ENCODE results near the gene KCNH4.

KCNH4 gene

DNA sequence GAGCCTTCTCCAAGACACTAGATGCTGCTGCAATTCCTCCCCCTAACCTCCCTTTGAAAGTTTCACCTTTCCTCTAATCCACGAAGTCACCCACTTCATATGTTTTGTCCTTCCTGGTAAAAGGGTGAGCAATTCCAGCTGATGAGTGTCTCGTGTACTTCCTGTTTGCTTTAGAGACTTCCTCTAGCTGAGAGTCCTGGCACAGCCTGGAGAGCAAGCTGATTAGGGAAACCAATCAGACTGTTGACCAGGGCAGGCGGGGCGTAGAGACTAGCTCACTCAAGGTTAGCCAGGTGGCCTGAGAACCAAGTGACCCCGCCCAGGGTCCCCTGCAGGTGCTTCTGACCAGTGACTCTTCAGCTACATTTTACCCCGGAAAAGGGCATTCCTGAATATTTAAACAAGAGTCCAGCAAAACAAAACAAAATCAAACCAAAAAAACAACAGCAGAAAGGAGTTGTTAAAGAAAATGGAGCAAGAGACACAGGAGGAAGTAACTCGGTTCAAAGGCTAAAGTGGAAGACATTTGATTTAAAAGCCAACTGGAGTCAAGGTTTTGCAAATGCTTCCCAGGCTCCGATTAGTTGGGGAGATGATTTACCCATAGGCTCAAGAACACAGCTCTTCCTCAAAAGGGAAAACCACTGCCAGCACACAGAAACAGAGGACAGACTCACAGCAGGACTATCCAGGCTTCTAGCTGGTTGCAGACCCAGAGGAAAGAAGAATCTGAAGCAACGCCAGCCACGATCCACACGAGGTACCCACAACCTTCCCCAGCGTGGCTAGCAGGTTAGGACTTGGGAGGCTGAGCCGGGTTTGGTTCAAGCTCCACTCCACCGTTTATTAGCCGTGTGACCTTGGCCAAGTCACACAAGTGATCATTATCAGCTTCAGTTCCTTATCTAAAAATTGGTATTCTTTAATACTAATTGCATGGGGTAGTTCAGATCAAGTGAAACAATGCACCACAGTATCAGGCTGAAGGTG is 45.0 kb downstream of the KCNH4 start:
- peak; percentile 2 for DNase-seq

DNA sequence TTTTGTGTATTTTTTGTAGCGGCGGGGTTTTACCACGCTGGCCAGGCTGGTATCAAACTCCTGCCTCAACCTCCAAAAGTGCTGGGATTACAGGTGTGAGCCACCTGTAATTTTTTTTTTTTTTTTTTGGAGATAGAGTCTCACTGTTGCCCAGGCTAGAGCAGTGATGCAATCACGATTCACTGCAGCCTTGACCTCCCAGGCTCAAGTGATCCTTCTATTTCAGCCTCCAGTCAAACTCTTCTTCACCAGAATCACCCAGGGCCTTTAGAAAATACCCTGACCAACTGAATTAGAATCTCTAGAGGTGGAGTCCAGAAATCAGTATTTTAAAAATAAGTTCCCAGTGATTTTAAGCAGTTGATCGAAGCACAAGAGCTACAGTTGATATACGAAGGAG is 45.8 kb downstream of the KCNH4 start:
- no peak for DNase-seq

DNA sequence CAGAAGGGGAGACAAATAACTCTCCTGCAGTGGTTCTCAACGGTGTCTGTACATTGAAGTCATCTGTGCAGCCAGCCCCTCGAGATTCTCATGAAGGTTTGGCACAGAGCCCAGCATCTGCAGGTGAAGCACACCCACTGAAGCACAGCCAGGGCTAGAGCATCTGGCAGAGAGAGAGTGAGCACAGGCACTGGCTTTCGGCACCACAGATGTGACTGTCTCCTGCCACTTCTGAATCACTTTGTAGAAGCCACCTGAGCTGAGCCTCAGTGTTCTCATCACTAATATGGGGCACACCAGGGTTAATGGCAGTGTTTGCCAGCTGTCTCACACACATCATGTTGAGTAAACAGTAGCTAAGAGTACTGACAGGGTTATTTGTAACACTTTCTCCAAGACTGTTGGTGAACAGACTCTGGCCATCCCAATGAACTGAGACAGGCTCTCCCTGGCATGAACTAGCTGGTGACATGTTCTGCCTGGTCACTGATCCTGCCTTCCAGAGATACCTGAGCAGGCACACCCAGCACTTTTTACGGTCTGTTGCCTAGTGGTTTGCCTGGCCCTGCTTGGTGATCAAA is 47.4 kb downstream of the KCNH4 start:
- DNase-seq: peak; percentile 24

DNA sequence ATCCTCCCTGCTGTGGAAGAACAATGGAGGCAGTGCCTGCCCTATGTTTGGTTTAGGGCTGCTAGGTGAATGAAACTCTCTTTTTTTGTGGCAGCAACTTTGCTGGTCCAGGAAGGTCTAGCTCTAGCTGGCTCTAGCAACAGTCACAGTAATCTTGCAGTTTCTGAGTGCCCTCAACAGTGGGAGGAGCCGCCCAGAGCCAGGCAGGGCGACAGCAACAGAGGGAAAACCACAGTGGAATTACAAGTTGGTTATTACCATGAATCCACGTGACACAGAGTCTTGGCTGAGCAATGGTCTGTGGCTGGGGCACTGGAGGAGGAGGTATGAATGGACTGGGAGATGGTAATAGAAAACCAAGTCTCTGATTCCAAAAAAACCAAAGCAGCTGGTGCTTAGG is 48.0 kb downstream of the KCNH4 start:
- DNase-seq: no peak

DNA sequence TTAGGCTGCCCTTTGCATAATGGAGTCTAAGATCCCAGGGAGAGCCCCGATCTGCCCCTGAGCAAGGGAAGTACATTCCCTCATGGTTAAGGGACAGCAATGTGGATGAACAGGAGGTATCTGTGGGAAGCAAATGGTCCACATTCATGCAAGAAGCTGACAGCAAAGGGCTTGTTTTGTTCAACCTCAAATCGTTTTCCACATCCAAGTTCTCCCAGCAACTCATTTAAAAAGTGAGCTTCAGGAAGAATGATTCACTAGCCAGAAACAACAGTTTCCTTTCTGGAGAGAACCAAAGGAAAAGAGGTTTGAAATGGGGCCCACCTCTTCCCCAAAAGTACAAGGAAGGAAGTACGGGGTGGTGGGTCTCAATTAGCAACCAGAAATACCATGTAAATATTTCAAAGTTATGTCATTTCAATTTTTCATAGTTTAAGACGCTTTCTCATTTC is 48.9 kb downstream of the KCNH4 start:
- DNase-seq: no peak

DNA sequence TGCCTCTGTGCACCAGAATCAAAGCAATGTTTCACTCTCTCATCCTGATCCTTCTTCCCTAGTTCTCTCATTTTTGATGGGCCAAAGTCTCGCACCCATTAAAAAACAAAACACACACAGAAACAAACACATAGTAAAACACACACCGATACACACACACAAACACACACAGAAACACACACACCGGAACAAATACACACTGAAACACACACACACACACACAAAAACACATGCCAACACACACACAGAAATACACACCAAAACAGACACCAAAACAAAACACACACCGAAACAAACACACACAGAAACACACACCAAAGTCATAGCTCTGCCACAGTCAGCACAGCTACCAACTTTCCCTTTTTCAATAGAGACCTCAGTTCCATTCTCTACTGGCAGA is 49.7 kb downstream of the KCNH4 start:
- no peak for DNase-seq

DNA sequence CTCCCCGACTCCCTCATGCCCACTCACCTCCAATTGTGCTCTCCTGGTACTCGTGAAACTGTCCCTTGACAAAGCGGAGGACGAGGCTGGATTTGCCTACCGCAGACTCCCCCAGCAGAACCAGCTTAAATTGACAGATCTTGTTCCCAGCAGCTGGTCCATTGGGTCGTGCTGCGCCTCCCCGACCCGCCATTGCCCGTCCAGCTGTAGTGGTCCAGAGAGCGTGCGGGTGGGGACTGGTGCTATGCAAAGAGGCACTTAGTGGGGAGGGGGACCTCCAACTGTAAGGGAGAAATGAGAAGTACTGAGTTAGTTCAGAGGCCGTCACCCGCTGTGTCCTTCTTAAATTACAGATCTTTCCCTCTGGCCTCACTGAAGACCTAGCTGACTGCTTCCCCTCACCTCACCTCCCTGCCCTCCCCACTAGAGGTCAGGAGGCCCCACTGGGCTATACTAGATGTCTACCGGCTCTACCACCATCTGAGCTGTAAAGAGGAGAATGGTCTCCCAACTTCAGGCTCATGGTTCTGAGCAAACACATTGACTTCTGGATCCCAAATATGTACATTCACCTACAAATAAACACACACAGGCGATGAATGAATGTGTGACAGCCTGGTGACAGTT is 50.5 kb downstream of the KCNH4 start:
- DNase-seq: no peak

DNA sequence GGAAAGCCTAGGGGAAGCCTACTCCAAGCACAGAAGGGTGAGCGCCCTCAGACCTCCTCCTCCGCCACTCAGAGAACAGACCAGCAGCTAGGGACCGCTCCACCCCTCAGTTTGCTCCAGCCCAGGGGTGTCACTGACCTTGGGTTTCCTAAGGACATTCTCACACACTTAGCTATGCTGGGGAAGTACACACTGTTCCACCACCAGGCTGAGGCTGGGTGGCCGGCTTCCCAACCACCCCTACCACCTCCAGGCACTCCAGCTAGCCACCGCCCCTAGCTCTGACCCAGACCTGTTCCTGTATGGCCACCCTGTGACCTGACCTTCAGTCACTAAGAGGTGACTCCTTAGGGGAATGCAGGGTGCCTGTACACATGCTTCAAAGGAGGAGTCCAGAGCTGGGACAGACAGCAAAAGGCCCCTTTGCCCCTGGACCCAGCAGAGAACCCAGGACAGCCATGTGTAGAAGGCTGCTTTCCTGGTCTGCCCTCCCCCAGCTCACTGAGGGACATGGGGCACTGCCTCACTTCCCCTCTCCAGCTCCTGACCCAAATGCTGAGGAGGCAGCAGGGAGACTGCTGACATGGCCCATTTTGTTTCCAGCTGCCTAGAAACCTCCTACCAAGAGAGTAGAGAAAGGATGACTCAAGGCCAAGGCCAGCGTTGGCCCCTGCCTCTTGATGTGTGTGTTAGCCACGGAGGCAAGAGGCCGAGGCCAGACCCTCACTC is 51.7 kb downstream of the KCNH4 start:
- DNase-seq: no peak

DNA sequence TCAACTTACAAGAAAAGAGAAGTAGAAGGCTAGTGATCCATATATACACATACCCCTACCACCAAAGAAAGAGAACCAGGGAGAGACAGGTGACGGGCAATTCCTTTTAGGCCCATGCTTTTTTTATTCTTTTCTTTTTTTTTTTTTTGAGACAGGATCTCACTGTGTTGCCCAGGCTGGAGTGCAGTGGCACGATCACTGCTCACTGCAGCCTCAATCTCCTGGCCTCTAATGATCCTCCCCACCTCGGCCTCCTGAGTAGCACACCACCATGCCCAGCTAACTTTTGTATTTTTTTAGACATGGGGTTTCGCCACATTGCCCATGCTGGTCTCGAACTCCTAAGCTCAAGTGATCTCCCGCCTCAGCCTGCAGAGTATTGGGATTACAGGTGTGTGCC is 53.5 kb downstream of the KCNH4 start:
- no peak for DNase-seq

DNA sequence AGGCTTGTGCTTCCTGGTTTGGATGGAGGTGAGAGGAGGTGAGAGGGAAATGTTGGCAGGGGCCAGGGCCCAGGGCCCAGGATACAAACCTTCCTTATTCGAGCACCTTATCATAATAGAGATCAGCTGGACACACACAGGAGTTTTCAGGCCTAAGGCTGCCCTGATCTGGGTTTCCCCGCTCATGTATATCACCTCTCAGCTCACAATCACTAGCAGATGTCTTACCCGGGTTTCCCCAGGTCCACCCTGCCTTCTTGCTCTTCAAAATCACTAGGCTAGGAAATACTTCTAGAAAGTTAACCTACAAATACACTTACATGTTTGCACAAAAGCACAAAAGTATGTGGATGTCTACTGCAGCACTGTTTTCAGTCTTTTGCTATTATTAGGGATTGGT is 54.1 kb downstream of the KCNH4 start:
- no peak for DNase-seq

DNA sequence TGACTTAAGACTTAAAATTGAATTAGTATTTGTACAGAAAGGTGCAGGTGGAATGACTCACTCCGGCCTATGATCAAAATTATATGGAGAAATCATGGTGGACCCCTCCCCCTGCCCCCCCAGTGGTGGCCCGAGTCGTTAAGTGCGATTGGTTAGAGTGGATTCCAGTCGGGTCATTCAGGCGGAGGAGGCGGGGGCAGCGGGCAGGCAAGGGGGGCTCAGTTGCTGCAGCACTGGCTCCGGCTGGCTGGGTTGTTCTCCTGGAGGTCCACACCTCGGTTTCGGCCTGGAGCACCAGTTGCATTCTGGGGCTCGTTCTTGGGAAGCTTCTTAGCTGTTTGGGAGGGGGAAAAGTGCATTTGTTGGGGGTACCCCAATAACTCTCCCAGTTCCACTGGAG is 55.4 kb downstream of the KCNH4 start:
- DNase-seq: no peak

DNA sequence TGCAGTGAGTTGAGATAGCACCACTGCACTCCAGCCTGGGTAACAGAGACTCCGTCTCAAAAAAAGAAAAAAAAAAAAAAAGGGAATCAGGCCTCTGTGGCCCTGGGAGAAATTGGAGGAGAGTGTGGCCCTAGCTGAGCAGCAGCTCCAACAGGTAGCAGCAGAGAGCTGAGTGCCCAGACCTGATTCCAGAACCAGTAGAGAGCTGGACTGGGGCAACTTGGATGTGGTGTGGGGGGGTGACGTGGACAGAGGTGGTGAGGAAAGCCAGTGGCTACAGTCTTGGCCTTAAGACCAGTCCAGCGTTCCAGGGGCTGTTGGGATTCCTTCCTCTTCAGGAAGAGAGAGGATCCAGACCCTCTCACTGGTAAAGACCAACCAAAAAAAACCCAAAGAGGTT is 56.7 kb downstream of the KCNH4 start:
- DNase-seq: no peak

DNA sequence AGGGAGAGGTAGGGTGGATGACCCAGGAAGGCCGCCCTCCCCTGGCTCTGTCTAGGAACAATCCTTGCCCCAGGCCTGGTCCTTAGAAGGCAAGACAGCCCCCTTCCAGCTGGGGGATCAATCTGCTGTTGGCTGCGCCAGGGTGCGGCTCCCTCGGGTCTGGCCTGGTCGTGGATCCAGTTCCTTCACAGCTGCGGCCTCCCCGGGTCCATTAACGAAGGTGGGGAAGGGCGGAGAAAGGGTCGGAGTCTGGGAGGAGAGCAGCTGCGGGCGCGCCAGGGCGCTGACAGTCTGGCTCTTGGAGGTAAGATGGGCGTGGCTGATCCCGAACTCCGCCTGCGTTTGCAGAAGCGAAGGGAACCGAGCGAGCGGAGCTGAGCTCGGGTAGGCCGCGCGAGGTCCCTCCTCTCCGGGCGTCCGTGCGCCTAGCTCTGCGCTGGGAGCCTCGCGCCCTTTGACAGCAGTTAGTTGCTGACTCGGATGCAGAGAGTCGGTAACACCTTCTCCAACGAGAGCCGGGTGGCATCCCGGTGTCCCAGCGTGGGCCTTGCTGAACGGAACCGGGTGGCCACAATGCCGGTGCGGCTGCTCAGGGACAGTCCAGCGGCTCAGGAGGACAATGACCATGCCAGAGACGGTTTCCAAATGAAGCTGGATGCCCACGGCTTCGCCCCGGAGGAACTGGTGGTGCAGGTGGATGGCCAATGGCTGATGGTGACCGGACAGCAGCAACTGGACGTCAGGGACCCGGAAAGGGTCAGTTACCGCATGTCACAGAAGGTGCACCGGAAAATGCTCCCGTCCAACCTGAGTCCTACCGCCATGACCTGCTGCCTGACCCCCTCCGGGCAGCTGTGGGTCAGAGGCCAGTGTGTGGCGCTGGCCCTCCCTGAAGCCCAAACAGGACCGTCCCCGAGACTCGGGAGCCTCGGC is 58.3 kb downstream of the KCNH4 start, which contains the start of gene HSPB9:
Gene HSPB9, plus strand, starts transcription at position 434 of the 933 bp plus-strand sequence. Its CDS starts 47 bp downstream, at position 481.
- DNase-seq: no peak

DNA sequence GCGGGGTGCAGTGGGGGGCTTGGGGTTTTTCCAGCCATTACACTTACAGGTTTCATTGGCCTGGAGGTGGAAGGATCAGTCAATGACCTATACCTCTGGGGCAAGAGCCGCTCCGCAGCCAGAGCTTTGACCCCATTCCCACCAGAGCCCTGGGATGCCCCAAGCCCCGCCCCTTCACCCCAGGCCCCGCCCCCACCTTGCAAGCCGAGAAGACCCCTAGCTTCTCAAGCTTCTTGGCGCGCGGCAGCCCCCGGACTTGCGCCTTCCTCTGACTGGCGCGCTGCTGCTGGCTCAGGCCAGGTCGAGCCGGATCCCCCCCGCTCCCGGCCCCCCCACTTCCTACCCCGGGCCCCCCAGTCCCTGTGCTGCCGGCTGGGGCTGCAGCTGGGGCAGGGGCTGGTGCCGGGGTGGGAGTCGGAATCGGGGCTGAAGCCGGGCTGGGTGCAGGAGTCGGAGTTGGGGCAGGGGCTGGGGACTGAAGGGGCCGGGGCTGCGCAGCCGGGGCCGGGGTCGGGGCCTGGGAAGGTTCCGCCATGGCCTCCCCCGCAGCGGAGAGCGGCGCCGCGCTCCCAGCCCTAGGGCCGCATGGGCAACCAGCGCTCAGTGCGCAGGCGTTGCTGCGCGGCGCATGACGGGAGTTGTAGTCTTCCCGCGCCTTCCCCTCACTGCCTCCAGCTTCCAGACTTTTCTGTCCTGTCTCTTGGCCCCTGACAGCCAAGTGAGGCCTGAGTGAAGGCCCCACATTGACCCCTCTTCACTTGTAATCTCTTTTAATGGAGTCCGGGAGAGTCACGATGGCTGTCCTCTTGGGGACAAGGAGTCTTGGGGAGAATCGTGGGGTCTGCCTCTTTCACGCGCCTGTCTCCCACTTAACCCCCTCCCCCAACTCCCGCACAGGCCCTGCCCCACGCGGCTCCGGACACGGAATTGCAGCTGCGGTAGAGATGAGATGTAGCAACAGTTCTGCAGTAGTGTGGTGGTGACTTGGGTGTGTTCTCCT is 59.9 kb downstream of the KCNH4 start, which contains the start of gene KAT2A:
Gene KAT2A, minus strand, starts transcription at position 598 of the 1,000 bp plus-strand sequence. Its CDS starts 63 bp downstream, at position 535.
- DNase-seq: no peak

DNA sequence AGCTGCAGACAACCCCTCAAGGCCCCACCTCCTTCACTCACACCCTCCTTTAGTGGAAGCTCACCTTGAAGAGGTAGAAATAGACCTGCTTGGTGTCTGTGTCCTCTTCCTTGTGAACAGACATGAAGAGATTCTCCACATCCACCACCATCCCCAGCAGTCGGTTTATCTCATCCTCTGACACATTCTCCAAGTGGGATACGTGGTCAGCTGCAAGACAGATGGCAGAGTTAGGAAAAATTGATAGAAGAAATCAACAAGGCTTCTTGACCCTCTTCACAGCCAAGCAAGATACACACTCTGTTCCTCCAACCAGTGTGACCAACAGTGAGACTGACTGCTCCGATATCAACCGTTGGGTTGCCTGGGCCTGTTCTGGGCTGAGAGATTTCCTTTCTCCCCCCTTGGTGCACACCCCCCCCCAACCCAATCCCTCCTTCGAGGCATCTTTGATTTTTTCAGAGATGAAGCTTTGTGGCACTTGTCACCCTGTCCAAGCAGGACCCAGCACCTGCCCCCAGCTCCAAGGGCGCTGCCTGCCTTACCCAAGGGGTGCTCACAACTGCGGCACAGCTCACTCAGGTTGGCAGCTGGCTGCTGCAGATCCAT is 60.7 kb downstream of the KCNH4 start:
- DNase-seq: no peak

DNA sequence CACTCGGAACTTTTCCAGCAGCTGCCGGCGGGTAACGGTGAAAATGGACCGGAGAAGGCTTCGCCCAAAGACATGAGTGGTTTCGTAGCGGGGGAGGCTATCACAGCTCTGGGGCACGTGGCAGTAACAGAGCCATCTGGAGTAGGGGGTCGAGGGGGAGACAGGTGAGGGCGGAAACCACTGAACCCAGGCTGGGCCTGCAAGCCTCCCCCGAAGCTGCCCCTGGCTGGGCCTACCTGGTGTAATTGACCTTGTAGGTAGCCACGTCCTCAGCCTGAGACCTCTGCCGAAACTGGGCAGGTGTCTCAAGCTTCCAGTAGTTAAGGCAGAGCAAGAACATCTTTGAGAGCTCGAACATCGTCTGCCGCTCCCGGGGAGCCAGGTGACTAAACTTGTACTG is 61.6 kb downstream of the KCNH4 start:
- DNase-seq: no peak

DNA sequence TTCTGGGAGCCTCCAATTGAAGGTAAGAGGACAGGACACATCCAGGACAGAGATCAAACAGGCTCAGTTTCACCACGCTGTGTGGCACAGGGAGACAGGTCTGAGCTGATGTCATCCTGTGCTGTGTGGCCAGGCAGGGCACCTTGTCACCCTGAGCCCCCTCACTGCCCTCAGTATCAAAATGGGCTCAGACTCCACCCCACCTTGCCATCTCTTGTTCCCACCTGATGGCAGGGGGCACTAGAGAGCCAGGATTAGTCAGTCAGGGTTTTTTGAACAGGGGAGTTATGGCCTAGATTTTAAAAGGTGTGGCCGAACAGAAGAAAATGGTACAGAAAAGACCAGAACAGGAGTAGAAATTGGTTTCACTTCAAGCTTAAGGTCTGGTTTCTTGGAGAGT is 62.4 kb downstream of the KCNH4 start:
- DNase-seq: no peak

DNA sequence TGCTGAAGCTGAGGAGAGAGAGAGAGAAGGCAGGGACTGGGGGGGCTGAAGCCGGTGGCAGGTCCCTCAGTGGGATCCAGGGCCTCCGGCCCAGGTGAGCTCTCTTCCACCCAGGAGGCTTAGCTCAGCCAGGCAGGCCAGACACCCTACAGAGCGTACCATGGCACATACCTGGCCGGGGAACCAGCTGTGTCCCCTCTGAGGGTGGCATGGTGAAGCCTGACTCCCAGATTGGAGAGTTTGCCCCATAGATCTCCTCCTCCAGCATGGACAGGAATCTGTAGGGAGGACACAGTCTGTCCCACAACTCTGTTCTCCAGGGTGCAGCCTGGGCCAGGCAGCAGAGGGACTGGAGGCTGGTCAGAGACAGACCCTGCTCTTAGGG is 62.8 kb downstream of the KCNH4 start:
- no peak for DNase-seq

DNA sequence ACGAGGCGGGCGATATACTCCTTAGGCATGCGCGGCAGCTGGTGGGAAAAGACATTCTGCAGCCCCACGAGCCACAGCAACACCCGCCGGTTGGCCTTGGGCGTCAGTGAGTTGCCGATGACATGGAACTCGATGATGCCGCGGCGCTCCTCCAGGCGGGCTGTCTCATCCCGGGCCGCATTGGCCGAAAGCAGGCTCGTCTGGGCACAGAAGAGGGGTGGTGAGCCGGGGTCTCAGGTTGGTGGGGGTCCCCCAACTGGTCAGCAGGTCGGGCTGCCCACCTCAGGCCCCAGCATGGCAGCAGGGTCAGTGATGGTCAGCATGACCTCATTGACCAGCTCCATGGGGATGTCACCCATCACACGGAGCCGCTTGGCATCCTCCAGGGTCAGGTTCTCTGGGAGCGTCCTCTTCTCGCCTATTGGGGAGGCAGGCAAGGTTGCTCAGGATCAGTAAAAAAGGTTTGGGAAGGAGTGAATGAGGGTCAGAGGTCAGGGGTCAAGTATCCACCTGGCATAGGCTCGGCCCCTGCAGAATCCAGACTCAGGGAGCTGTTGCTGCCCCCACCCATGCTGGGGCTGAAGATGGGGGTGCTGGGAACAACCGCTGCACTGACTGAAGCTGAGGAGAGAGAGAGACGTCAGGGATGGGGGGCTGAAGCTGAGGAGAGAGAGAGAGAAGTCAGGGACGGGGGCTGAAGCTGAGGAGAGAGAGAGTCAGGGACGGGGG is 63.4 kb downstream of the KCNH4 start:
- DNase-seq: no peak

All from NCI-H1417 treated with DMSO at 0.1 percent for 48 hours (cell line).